ENCODE results near the gene CPNE4.

CPNE4 gene

DNA sequence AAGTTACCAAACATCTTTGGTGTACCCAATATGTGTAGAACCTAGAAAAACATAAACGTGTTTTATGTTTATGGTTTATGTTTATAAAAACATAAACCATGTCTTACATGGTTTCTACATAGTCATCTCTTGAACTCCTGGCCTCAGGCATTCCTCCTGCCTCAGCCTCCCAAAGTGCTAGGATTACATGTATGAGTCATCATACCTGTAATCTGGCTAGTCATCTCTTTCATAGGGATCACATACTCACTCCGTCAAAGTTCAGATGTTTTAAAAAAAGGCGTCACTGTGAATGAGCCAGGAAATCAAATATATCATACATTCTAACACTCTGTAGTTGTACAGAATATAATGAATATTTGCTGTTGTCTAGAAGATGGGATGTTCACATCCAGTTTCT, 178.6 kb downstream of the CPNE4 start:
- no peak overlapping the region for H3K9ac ChIP-seq (ENCODE audit: low read depth, low read length, poor library complexity, severe bottlenecking)
- no peak overlapping the region for H3K4me2 ChIP-seq (ENCODE audit: low read depth, low read length, poor library complexity, severe bottlenecking)
- H3K9me3 ChIP-seq (ENCODE audit: insufficient read depth, low read depth, low read length) = no peaks in the 10 kb centered on the region
- H3K9me2 ChIP-seq (replicated peaks; ENCODE audit: low read depth, low read length) = no peaks in the 10 kb centered on the region; the same call in 1 of the 2 replicates
- H3K36me3 ChIP-seq (ENCODE audit: insufficient read depth, low read length) = no peaks in the 10 kb centered on the region
- H3K4me1 ChIP-seq (ENCODE audit: insufficient read depth, low read length, poor library complexity, severe bottlenecking) = no peaks in the 10 kb centered on the region
- H4K20me1 ChIP-seq (ENCODE audit: insufficient read depth, low read length, poor library complexity, severe bottlenecking) = no peaks in the 10 kb centered on the region
- H3K79me2 ChIP-seq (ENCODE audit: insufficient read depth, low read length) = no peaks in the 10 kb centered on the region
- H3K4me3 ChIP-seq (ENCODE audit: low read length, poor library complexity, severe bottlenecking) = no peak overlapping the region
- no peak overlapping the region for H2AFZ ChIP-seq (ENCODE audit: low read length)
- no peaks in the 10 kb centered on the region for H3K27me3 ChIP-seq (ENCODE audit: insufficient read depth, low read length, poor library complexity, severe bottlenecking)
- no peak for TF ChIP-seq EZH2phosphoT487 (IDR thresholded peaks at IDR 0.05; ENCODE audit: borderline replicate concordance)
- TF ChIP-seq, protein P1, sequence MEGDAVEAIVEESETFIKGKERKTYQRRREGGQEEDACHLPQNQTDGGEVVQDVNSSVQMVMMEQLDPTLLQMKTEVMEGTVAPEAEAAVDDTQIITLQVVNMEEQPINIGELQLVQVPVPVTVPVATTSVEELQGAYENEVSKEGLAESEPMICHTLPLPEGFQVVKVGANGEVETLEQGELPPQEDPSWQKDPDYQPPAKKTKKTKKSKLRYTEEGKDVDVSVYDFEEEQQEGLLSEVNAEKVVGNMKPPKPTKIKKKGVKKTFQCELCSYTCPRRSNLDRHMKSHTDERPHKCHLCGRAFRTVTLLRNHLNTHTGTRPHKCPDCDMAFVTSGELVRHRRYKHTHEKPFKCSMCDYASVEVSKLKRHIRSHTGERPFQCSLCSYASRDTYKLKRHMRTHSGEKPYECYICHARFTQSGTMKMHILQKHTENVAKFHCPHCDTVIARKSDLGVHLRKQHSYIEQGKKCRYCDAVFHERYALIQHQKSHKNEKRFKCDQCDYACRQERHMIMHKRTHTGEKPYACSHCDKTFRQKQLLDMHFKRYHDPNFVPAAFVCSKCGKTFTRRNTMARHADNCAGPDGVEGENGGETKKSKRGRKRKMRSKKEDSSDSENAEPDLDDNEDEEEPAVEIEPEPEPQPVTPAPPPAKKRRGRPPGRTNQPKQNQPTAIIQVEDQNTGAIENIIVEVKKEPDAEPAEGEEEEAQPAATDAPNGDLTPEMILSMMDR (conservative IDR thresholded peaks at IDR 0.05; ENCODE audit: low read length) = no peak
- H3F3A ChIP-seq (ENCODE audit: low read depth) = no peaks in the 10 kb centered on the region

DNA sequence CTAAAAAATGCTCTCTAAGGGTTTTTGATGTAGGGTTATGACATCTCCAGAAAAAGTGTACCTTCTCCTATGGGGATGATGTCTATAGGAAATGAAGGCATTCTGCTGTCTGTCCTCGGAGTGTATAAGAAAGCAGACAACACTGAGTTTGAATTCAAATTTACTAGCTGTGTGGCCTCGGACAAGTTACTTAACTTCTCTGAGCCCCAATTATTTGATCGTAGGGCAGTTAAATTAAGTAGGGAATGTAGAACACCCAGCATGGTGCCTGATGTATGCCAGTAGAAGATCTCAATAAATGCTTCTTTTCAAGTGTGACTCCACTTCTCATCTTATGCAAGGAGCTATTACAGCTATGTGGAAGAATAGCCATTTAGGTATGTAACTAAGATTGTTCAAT, 184.6 kb downstream of the CPNE4 start:
- no peaks in the 10 kb centered on the region for H3K36me3 ChIP-seq (ENCODE audit: insufficient read depth, low read length)
- H3K9me2 ChIP-seq (replicated peaks; ENCODE audit: low read depth, low read length) = no peaks in the 10 kb centered on the region
- no peaks in the 10 kb centered on the region for H3K27me3 ChIP-seq (ENCODE audit: insufficient read depth, low read length, poor library complexity, severe bottlenecking)
- no peaks in the 10 kb centered on the region for H3K9me3 ChIP-seq (ENCODE audit: insufficient read depth, low read depth, low read length)
- peaks cover 21% of the 10 kb centered on the region for H3K4me1 ChIP-seq (ENCODE audit: insufficient read depth, low read length, poor library complexity, severe bottlenecking)
- H3K9ac ChIP-seq (ENCODE audit: low read depth, low read length, poor library complexity, severe bottlenecking) = no peak overlapping the region
- no peak overlapping the region for H2AFZ ChIP-seq (ENCODE audit: low read length)
- H3F3A ChIP-seq (ENCODE audit: low read depth) = no peaks in the 10 kb centered on the region
- H3K4me2 ChIP-seq (ENCODE audit: low read depth, low read length, poor library complexity, severe bottlenecking) = no peak overlapping the region
- no peaks in the 10 kb centered on the region for H4K20me1 ChIP-seq (ENCODE audit: insufficient read depth, low read length, poor library complexity, severe bottlenecking)
- no peaks in the 10 kb centered on the region for H3K79me2 ChIP-seq (ENCODE audit: insufficient read depth, low read length)
- H3K4me3 ChIP-seq (ENCODE audit: low read length, poor library complexity, severe bottlenecking) = no peak overlapping the region
- TF ChIP-seq, protein P1 (conservative IDR thresholded peaks at IDR 0.05; ENCODE audit: low read length) = no peak
- TF ChIP-seq EZH2phosphoT487 (IDR thresholded peaks at IDR 0.05; ENCODE audit: borderline replicate concordance) = no peak

DNA sequence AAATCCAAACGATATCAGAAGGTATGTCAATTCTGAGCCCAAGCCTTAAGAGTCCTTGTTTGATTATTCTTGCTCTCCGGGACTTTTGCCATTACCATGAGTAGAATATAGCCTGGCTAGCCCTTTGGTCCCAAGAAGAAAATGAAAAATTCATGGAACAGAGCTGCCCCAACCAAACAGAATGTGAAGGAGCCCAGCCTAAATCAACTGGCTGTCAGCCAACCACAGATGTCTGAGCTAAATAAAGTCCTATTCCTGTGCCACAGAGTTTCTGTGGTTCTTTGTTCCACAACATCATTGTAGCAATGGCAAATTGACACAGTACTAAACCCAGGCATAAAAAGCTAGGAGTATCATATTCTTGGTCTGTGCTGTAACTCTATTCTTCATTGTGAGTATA, 185.2 kb downstream of the CPNE4 start:
- Histone ChIP-seq H3K79me2 (ENCODE audit: insufficient read depth, low read length) (no peaks in the 10 kb centered on the region), H3K4me1 (ENCODE audit: insufficient read depth, low read length, poor library complexity, severe bottlenecking) (peaks cover 21% of the 10 kb centered on the region), H3F3A (ENCODE audit: low read depth) (no peaks in the 10 kb centered on the region), H3K27me3 (ENCODE audit: insufficient read depth, low read length, poor library complexity, severe bottlenecking) (no peaks in the 10 kb centered on the region), H3K4me2 (ENCODE audit: low read depth, low read length, poor library complexity, severe bottlenecking) (no peak overlapping the region), H4K20me1 (ENCODE audit: insufficient read depth, low read length, poor library complexity, severe bottlenecking) (no peaks in the 10 kb centered on the region), H3K9ac (ENCODE audit: low read depth, low read length, poor library complexity, severe bottlenecking) (no peak overlapping the region), H2AFZ (ENCODE audit: low read length) (no peak overlapping the region), H3K4me3 (ENCODE audit: low read length, poor library complexity, severe bottlenecking) (no peak overlapping the region), H3K9me3 (ENCODE audit: insufficient read depth, low read depth, low read length) (no peaks in the 10 kb centered on the region), H3K36me3 (ENCODE audit: insufficient read depth, low read length) (no peaks in the 10 kb centered on the region), H3K9me2 (replicated peaks; ENCODE audit: low read depth, low read length) (no peaks in the 10 kb centered on the region)
- TF ChIP-seq, protein P1 (conservative IDR thresholded peaks at IDR 0.05; ENCODE audit: low read length) = no peak
- TF ChIP-seq EZH2phosphoT487 (IDR thresholded peaks at IDR 0.05; ENCODE audit: borderline replicate concordance) = no peak
